T follicular helper cell (primary cell): ENCODE measurements around the gene NPIPB4.
"Not testable (repeated sequence)": the region's sequence is repeated elsewhere in the genome, so short reads cannot be mapped to it uniquely, and the experiment has no call there.

Source experiments
- DNase-seq: peaks from one replicate; pipeline ENCODE4 v3.0.0-alpha.2; 2020; ENCODE audit warnings: low read depth
- total RNA-seq, 2 experiments: gene quantifications; one replicate each; lab custom pipeline; 2026; lab: John Stamatoyannopoulos, UW

NPIPB4 gene
- total RNA-seq, result 3.6 to 4.1 reads per million in 2 experiments

- not testable (repeated sequence) for DNase-seq
Observed at GRCh38 chr16:21857656-21858055, at the start of gene NPIPB4. Gene NPIPB4, minus strand, starts transcription at chr16:21857756. Its CDS starts 378 bp downstream, at chr16:21857378.

- not testable (repeated sequence) for DNase-seq
Observed at GRCh38 chr16:21898998-21899397, 41.4 kb upstream of the NPIPB4 start.

DNA sequence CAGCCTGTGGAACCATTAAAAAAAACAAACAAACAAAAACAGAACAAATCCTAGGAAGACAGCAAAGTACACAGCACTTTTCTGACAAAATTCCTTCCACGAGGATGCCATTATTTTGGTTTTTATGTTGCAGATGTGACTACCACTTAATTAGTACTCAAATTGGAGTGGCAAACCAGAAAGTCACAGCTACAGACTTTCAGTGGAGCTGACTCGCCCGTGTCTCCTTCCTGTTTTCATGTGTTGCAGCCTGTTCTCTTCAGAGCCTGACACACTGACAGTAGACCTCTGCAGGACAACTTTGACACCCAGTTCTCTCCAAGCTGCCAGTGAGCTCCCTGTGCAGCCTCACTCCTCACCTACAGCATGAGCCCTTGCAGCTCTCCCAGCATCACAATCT is 24.4 kb upstream of the NPIPB4 start:
- DNase-seq, result peak; percentile 22

DNA sequence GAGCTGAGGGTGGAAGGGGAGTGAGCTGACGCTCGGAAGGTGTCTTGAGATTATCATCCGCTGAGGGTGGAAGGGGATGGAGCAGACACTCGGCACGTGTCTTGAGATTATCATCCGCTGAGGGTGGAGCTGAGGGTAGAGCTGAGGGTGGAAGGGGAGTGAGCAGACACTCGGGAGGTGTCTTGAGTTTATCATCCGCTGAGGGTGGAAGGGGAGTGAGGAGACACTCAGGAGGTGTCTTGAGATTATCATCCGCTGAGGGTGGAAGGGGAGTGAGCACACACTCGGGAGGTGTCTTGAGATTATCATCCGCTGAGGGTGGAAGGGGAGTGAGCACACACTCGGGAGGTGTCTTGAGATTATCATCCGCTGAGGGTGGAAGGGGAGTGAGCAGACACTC is 20.4 kb downstream of the NPIPB4 start:
- DNase-seq, result peak; percentile 8

GRCh38 chr16:21836334-21836733 is 21.2 kb downstream of the NPIPB4 start:
- DNase-seq, result peak; percentile 48

DNA sequence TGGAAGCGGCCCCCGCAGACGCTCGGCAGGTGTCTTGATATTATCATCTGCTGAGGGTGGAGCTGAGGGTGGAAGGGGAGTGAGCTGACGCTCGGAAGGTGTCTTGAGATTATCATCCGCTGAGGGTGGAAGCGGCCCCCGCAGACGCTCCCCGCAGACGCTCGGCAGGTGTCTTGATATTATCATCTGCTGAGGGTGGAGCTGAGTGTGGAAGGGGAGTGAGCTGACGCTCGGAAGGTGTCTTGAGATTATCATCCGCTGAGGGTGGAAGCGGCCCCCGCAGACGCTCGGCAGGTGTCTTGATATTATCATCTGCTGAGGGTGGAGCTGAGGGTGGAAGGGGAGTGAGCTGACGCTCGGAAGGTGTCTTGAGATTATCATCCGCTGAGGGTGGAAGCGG is 21.8 kb downstream of the NPIPB4 start:
- peak; percentile 9 for DNase-seq

GRCh38 chr16:21834211-21834610 is 23.3 kb downstream of the NPIPB4 start:
- not testable (repeated sequence) for DNase-seq

DNA sequence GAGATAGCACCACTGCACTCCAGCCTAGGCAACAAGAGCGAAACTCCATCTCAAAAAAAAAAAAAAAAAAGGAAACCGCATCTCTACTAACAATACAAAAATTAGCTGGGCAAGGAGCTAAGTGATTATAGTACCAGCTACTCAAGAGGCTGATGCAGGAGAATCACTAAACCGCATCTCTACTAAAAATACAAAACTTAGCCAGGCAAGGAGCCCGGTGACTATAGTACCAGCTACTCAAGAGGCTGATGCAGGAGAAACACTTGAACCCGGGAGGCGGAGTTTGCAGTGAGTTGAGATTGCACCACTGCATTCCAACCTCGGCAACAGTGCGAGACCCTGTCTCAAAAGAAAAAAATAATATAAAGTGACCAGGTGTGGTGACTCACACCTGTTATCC is 27.6 kb downstream of the NPIPB4 start:
- not testable (repeated sequence) for DNase-seq

DNA sequence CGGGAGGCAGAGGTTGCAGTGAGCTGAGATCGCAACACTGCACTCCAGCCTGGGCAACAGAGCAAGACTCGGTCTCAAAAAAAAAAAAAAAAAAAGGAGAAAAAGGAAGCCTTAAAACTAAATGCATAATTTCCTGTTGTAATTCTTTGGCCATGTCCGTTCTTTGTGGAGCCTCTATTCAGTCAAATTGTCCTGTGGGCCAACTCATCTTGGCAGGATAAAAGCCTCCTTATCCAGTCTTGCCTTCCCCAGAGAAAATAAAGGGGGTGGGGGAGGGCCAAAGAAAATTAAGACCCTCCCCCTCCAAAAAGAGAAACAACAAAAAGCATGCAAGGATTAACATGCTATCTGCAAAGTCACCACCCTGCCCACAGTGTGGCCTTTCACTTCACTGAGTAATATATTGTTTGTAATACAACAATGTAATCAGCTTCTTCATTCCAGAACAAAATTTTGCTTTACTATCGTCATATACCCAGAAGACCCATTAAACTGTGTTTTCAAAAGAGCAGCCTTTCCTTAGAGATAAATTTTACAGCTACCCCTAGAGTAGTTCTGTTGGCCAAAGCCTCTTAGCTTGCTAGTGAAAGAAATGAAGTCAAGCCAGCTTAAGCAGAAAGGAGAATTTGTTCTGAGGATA is 31.4 kb downstream of the NPIPB4 start:
- DNase-seq, result not testable (repeated sequence)

DNA sequence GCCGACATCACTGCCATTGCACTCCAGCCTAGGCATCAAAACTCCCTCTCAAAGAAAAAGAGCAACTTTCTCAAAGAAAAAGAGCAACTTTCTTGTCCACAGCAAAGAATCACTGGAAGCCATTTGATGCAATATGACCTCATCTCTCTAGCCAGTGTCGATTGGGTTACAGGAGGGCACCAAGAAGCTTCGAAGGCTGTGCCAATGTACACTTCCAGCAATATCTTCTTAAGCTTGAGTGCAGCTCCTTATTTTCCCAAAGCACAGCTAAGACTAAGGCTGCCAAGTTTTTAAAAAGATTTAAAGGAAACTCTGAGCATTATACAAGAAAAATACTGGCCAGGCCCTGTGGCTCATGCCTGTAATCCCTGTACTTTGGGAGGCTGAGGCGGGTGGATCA is 32.0 kb downstream of the NPIPB4 start:
- DNase-seq, result not testable (repeated sequence)

- DNase-seq, result not testable (repeated sequence)
Observed at GRCh38 chr16:21823258-21823657, 34.3 kb downstream of the NPIPB4 start.

- DNase-seq, result not testable (repeated sequence)
Observed at GRCh38 chr16:21820908-21821465, 36.6 kb downstream of the NPIPB4 start.

DNA sequence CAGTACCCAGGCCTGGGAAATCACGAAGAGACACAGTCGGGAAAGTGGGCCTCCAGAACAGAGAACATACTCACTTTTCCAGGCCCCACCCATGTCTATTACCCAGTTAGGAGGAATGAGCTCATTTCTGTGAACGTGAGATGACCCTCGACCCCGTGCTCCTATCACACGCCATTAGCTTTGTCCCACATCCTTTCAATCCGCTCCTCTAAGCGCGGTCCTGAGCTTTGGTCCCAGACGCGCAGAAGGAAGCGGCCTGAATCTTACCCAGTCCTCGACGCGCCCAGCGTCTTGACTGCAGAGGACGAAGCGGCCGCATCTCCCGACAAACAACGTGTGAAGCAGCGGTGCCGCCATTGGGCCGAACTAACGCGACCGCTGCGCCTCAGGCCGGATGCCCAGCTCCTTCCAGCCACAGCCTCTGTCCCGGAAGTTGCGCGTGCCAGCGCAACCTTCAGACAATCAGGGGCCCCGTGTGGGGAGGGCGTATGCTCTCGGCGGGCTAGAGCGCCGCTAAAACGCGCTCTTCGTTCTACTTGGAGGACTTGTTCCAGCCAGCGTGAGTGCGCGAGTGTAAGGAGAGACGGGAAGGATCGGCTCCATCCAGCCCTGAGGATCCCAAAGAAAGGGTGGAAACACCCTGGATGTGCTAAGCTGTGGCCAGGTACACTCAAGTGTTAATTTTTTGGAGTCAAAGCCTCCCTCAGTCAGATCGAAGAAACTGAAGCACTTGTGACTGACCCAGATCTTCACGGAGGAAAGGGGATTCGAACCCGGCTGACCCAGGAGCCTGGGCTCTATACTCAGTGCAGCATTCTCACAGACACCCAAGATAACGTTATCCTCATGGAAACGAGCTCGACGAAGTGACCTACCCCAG is 37.3 kb downstream of the NPIPB4 start:
- peak; percentile 47 for DNase-seq

DNA sequence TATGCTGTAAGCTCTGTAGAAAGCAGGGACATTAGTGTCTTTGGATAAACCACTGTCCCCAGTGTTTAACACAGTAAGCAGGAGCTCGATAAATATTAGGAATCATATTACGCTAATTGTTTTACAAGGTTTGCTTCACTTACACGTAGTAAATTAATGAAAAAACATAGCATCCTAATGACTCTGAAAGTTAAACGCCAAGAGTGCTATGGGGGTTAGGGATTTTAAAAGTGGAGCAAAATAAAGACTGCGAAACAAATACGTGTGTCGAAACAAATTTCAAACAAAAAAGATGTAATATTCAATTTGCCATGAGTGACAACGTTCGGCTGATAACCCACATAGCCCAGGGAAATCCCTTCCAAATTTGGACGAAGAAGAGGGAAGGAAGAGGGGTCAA is 37.9 kb downstream of the NPIPB4 start:
- DNase-seq, result not testable (repeated sequence)

DNA sequence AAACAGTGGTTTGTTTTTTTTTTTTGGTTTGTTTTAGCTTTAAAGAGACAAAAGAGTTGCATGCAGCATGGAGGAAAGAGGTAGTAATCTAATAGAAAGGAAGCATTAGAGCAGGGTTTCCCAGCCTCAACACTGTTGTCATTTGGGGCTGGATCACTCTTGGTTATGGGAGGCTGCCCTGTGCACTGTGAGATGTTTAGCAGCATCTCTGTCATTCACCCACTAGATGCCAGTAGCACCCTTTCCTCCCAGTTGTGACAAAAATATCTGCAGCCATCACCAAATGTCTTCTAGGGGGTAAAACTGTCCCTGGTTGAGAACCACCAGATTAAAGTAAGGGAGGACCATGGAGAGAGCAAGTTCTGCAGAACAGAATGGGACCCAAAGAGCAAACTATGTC is 40.5 kb downstream of the NPIPB4 start:
- DNase-seq, result not testable (repeated sequence)

- not testable (repeated sequence) for DNase-seq
Observed at GRCh38 chr16:21815694-21816093, 41.9 kb downstream of the NPIPB4 start.

GRCh38 chr16:21802375-21802663 is 55.2 kb downstream of the NPIPB4 start:
- not testable (repeated sequence) for DNase-seq

DNA sequence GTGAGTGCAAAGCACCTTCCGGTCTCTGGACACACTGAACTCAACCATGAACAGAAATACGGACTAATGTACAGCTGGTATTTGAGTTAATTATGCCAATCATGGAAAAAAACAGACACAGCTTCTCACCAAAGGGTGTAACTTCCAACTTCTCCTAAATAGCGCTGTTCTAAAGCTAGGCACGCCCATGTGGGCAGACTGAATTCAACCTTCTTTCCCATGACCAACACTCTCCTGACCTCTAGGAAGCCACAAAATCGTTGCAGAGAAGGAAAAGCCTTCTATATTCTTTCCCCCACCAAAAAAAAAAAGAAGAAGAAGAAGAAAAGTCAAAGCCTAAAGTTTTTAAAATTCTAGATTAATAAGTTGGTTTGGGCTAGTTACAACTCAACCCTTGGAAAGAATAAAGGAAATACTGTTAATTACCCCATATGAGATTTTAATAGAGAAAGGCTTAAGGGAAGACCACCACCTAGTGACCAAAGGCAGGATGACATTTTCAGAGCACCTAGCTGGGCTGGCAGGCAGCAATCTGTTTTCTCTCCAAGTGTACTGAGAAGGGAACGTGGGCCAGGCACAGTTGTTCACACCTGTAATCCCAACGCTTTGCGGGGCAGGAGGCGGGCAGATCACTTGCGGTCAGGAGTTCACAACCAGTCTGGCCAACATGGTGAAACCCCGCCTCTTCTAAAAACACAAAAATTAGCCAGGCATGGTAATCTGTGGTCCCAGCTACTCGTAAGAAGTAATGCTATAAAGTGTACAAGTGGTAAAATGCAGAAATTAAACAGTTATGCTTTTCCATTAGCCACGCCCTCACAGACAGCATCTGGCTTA is 55.8 kb downstream of the NPIPB4 start:
- DNase-seq, result not testable (repeated sequence)

DNA sequence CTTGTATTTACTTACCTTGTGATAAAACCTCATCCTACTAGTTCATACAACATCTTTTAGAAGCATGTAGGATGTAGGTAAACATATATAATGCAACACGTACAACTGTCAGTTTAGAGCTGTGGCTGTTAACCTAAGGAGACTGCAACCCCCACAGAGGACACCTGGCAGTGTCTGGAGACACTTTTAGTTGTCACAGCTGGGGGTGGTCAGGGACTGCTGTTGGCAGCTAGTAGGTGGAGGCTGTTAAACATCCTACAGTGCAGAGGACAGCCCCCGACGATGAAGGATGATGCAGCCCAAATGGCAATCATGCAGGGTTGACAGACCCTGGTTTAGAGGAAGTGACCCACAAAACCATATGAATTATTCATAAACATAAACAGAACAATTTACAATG is 59.0 kb downstream of the NPIPB4 start:
- DNase-seq, result not testable (repeated sequence)

GRCh38 chr16:21793310-21793709 is 64.2 kb downstream of the NPIPB4 start:
- DNase-seq, result not testable (repeated sequence)

DNA sequence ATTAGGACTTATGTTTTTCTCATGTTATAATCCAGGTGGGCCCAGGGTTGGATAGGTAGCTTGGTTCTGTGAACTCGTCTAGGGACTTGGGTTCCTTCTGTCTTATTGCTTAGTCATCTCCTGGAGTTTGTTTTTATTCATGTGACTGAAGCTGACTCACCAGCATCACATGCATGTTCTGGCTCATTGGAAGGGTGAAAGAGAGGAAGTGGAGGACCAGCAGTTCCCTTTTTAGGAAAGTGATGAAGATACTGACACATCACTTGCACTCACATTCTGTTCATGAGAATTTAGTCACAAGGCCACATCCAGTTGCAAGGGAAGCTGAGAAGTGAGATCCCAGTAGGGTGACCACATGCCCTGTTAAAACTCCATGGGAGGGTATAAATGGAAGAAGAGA is 67.0 kb downstream of the NPIPB4 start:
- not testable (repeated sequence) for DNase-seq
